DOHH2 (cell line): Measurements from ENCODE around the gene KDM6A.

Experiments used
- CTCF ChIP-seq: fragments of 200-600 bp; sonication (generic); IDR thresholded peaks from one replicate; pipeline ENCODE4 v1.5.1; 2014; ENCODE audit warnings: antibody characterized with exemption, mild to moderate bottlenecking, low read depth, low read length; ENCODE audit not compliant: poor library complexity, severe bottlenecking
- EZH2phosphoT487 ChIP-seq: fragments of 200-600 bp; sonication (generic); IDR thresholded peaks from 2 replicates; pipeline ENCODE4 v1.6.1; 2017; ENCODE audit warnings: borderline replicate concordance, mild to moderate bottlenecking, antibody characterized with exemption, low read length, moderate library complexity, mixed read lengths

- TF ChIP-seq CTCF = no peak
- TF ChIP-seq EZH2phosphoT487 = no peak
Measured at GRCh38 chrX:44997888-44998287, 124.9 kb downstream of the KDM6A start.
